Measurements from ENCODE around the gene RTP3. TPM values are rescaled to one million over a fixed set of nuclear protein-coding genes. Genes with fewer than 3 reads are reported as not detected.

Gene RTP3
- total and polyA plus RNA-seq, 10 donors, result not detected

GRCh38 chr3:46484911-46485778, 12.6 kb upstream of the RTP3 start:
- no peak overlapping the region for H3K27ac ChIP-seq
- WGBS, 5 donors, result 50 to 72% (median 70%) methylated on average over 8 to 10 of the region's 10 CpGs

GRCh38 chr3:46485779-46486175, 12.0 kb upstream of the RTP3 start:
- Histone ChIP-seq H3K27ac (no peak overlapping the region), H3K9me3 (no peaks in the 10 kb centered on the region), H3K4me1 (peaks cover 5 to 48% (median 18%) of the 10 kb centered on the region in 6 donors), H3K36me3 (no peaks in the 10 kb centered on the region), H3K4me3 (no peak overlapping the region), H3K27me3 (replicated peaks in 1 of 7) (no peaks in the 10 kb centered on the region)
- intact Hi-C loops (cut with DNase I; ENCODE audit: low total_unique reads), result no loop called here
- 80 to 97% (median 89%) methylated on average over 4 of the region's 4 CpGs for WGBS, 5 donors
- no peak for TF ChIP-seq POLR2AphosphoS5 (IDR thresholded peaks at IDR 0.05)
- no peak for TF ChIP-seq CTCF (IDR thresholded peaks at IDR 0.05 in 8 of 11, conservative IDR thresholded peaks at IDR 0.05 in 3 of 11)
- TF ChIP-seq POLR2A (IDR thresholded peaks at IDR 0.05), result no peak
- DNase-seq, result no peak

More at GRCh38 chr3:46484911-46485778, 12.6 kb upstream of the RTP3 start:
- Histone ChIP-seq H3K27me3 (replicated peaks in 1 of 7) (no peaks in the 10 kb centered on the region), H3K9me3 (no peaks in the 10 kb centered on the region), H3K4me1 (peaks cover 5 to 48% (median 18%) of the 10 kb centered on the region in 6 donors), H3K36me3 (no peaks in the 10 kb centered on the region), H3K4me3 (no peak overlapping the region)
- no peak for DNase-seq
- no peak for TF ChIP-seq POLR2AphosphoS5 (IDR thresholded peaks at IDR 0.05)
- TF ChIP-seq CTCF (IDR thresholded peaks at IDR 0.05 in 8 of 11, conservative IDR thresholded peaks at IDR 0.05 in 3 of 11), result no peak
- no peak for TF ChIP-seq POLR2A (IDR thresholded peaks at IDR 0.05)
- intact Hi-C loops (cut with DNase I; ENCODE audit: low total_unique reads), result no loop called here

GRCh38 chr3:46488735-46489361, 8.9 kb upstream of the RTP3 start:
- H3K4me1 ChIP-seq, result peaks cover 5 to 37% (median 18%) of the 10 kb centered on the region in 6 donors
- peak overlapping the region in 6 of 8 donors; percentile 2 to 58 (median 11) for H3K4me3 ChIP-seq
- no peaks in the 10 kb centered on the region for H3K36me3 ChIP-seq
- no peaks in the 10 kb centered on the region for H3K27me3 ChIP-seq (replicated peaks in 1 of 7)
- DNase-seq, result peak; percentile 98
- no peaks in the 10 kb centered on the region for H3K9me3 ChIP-seq
- TF ChIP-seq POLR2AphosphoS5 (IDR thresholded peaks at IDR 0.05), result peak; percentile 63 to 83 (median 77)
- peak; percentile 97 to 100 (median 98) for TF ChIP-seq CTCF (IDR thresholded peaks at IDR 0.05 in 8 of 11, conservative IDR thresholded peaks at IDR 0.05 in 3 of 11)
- TF ChIP-seq POLR2A (IDR thresholded peaks at IDR 0.05), result no peak
- WGBS, 5 donors, result 10 to 17% (median 11%) methylated on average over 15 to 26 of the region's 26 CpGs
- intact Hi-C loops (cut with DNase I; ENCODE audit: low total_unique reads), result loop anchor here (2.0 kb wide), 1 partner anchor 142 kb away; no protein-coding TSS in a partner anchor
- H3K27ac ChIP-seq, result peak overlapping the region in 2 of 8 donors; percentile 16 to 20

- intact Hi-C loops (cut with DNase I; ENCODE audit: low total_unique reads), result loop anchor here (2.0 kb wide), 1 partner anchor 141 kb away; no protein-coding TSS in a partner anchor
- TF ChIP-seq CTCF (IDR thresholded peaks at IDR 0.05 in 8 of 11, conservative IDR thresholded peaks at IDR 0.05 in 3 of 11), result no peak
- no peak for TF ChIP-seq POLR2A (IDR thresholded peaks at IDR 0.05)
- TF ChIP-seq POLR2AphosphoS5 (IDR thresholded peaks at IDR 0.05), result no peak
- H3K27me3 ChIP-seq (replicated peaks in 1 of 7), result no peaks in the 10 kb centered on the region
- H3K4me3 ChIP-seq, result no peak overlapping the region
- no peaks in the 10 kb centered on the region for H3K9me3 ChIP-seq
- H3K36me3 ChIP-seq, result no peaks in the 10 kb centered on the region
- H3K27ac ChIP-seq, result peak overlapping the region in 2 of 8 donors; percentile 16 to 20
- no peak for DNase-seq
- H3K4me1 ChIP-seq, result peaks cover 5 to 33% (median 17%) of the 10 kb centered on the region in 6 donors
- WGBS, 5 donors, result 93 to 100% (median 95%) methylated on average over 4 of the region's 4 CpGs; no CpG with 5 or more reads in 1 of the 5 donors
These were observed 8.4 kb upstream of the RTP3 start for GRCh38 chr3:46489381-46489780.

Data from spleen (tissue), 11 donors.